SK-N-SH (cell line): ENCODE results near the gene SAG.

Source experiments
- CTCF ChIP-seq: fragments of 200-600 bp; sonication (generic); IDR thresholded peaks from 2 replicates; pipeline ENCODE4 v1.6.1; 2017; ENCODE audit warnings: antibody characterized with exemption, mild to moderate bottlenecking, moderate library complexity
- EZH2phosphoT487 ChIP-seq: fragments of 200-600 bp; sonication (generic); IDR thresholded peaks from 2 replicates; pipeline ENCODE4 v1.6.1; 2017; ENCODE audit warnings: low read depth, mixed run types, mild to moderate bottlenecking, antibody characterized with exemption, moderate library complexity, borderline replicate concordance
- GABPA ChIP-seq: IDR thresholded peaks from 2 replicates; pipeline ENCODE4 v1.4.0; 2012; ENCODE audit warnings: low read depth, mild to moderate bottlenecking
- MAX ChIP-seq: IDR thresholded peaks from 2 replicates; pipeline ENCODE4 v1.4.0; 2012; ENCODE audit warnings: low read depth
- MXI1 ChIP-seq: IDR thresholded peaks from 2 replicates; pipeline ENCODE4 v1.6.1; 2012; ENCODE audit warnings: mild to moderate bottlenecking, low read depth, low read length, improper control_type of control experiment
- SIN3A ChIP-seq: IDR thresholded peaks from 2 replicates; pipeline ENCODE4 v1.6.1; 2012; ENCODE audit warnings: low read depth, mild to moderate bottlenecking, low read length, moderate library complexity, borderline replicate concordance
- TCF12 ChIP-seq: IDR thresholded peaks from 2 replicates; pipeline ENCODE4 v1.4.0; 2012
- YY1 ChIP-seq: IDR thresholded peaks from 2 replicates; pipeline ENCODE4 v1.4.0; 2012; ENCODE audit warnings: low read depth, mild to moderate bottlenecking
- TF ChIP-seq, protein P1 (sequence below): IDR thresholded peaks from 2 replicates; pipeline ENCODE4 v1.6.1; 2012; ENCODE audit warnings: mild to moderate bottlenecking, low read depth, low read length, moderate library complexity
- TF ChIP-seq, protein P2 (sequence below): IDR thresholded peaks from 2 replicates; pipeline ENCODE4; 2012

- TF ChIP-seq YY1 (no peak), GABPA (no peak), SIN3A (no peak), CTCF (no peak), EZH2phosphoT487 (no peak), TCF12 (no peak), MAX (no peak), MXI1 (no peak)
- TF ChIP-seq, protein P1, sequence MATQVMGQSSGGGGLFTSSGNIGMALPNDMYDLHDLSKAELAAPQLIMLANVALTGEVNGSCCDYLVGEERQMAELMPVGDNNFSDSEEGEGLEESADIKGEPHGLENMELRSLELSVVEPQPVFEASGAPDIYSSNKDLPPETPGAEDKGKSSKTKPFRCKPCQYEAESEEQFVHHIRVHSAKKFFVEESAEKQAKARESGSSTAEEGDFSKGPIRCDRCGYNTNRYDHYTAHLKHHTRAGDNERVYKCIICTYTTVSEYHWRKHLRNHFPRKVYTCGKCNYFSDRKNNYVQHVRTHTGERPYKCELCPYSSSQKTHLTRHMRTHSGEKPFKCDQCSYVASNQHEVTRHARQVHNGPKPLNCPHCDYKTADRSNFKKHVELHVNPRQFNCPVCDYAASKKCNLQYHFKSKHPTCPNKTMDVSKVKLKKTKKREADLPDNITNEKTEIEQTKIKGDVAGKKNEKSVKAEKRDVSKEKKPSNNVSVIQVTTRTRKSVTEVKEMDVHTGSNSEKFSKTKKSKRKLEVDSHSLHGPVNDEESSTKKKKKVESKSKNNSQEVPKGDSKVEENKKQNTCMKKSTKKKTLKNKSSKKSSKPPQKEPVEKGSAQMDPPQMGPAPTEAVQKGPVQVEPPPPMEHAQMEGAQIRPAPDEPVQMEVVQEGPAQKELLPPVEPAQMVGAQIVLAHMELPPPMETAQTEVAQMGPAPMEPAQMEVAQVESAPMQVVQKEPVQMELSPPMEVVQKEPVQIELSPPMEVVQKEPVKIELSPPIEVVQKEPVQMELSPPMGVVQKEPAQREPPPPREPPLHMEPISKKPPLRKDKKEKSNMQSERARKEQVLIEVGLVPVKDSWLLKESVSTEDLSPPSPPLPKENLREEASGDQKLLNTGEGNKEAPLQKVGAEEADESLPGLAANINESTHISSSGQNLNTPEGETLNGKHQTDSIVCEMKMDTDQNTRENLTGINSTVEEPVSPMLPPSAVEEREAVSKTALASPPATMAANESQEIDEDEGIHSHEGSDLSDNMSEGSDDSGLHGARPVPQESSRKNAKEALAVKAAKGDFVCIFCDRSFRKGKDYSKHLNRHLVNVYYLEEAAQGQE, result no peak
- TF ChIP-seq, protein P2, sequence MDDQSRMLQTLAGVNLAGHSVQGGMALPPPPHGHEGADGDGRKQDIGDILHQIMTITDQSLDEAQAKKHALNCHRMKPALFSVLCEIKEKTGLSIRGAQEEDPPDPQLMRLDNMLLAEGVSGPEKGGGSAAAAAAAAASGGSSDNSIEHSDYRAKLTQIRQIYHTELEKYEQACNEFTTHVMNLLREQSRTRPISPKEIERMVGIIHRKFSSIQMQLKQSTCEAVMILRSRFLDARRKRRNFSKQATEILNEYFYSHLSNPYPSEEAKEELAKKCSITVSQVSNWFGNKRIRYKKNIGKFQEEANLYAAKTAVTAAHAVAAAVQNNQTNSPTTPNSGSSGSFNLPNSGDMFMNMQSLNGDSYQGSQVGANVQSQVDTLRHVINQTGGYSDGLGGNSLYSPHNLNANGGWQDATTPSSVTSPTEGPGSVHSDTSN, result no peak
Measured at GRCh38 chr2:233380995-233381637, 73.5 kb downstream of the SAG start.
